ENCODE results near the gene ACE.
A peak's percentile ranks its signal among the peaks of the same experiment; 100 is the strongest.

Gene ACE

DNA sequence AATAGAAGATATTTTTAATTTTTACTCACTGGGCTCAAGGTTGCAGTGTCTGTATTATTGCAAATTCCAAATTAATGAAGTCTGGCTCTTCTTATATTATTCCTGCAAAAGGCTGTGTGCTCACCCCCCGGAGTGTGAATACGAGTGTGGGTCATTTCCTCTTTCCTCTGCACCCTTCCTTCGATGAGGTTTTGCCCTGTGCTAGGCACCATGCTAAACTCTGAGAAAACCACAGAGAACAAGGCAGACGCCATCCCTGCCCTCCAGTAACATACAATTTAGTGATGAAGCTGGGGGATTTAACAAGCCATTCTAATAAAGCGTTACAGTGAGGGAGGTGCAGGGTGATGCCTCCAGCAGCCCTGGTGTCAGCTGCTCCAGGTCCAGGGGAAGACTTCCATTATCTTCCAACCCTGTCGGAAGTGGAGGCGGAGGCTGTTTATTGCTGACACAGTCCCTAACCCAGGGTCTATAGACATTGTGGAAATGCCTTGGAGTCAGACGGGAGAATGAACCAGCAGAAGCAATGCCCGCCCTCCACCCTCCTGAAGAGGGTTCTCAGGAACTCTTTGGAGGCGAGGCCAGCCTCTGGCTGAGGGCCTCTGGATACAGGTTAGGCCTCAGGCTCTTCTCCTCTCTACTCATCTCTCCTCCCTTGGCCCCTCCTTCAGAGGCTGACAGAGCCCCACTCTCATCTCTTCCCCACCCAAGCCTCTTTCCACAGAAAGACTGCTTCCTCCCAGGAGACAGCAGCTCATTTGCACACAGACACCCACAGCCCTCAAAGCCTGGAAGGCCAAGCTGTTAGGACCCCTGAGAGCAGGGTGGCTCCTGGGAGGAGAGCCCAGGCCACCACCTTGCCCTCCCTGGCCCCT, 2.0 kb upstream of the ACE start:
- no peak for TF ChIP-seq ZNF777 (tag by site-specific recombination; IDR thresholded peaks at IDR 0.05; ENCODE audit: borderline replicate concordance)
- peak; percentile 65 for TF ChIP-seq ZNF341 (tag by site-specific recombination; IDR thresholded peaks at IDR 0.05; ENCODE audit: low read depth)
- TF ChIP-seq ZBTB48 (tag by site-specific recombination; IDR thresholded peaks at IDR 0.05): peak; percentile 64; the same call in 1 of the 2 replicates
- TF ChIP-seq GLIS1 (tag by site-specific recombination; IDR thresholded peaks at IDR 0.05): peak; percentile 76; the same call in 1 of the 2 replicates
- no peak for TF ChIP-seq ZNF416 (tag by site-specific recombination; IDR thresholded peaks at IDR 0.05)
- peak; percentile 39; the same call in 1 of the 2 replicates for TF ChIP-seq SP7 (tag by site-specific recombination; IDR thresholded peaks at IDR 0.05)
- no peaks in the 10 kb centered on the region for H3K9me3 ChIP-seq (ENCODE audit: control insufficient read depth, insufficient read depth, low read depth, low read length)
- H3K36me3 ChIP-seq (ENCODE audit: control insufficient read depth in 2 of 2, insufficient read depth in 1 of 2, low read length in 2 of 2): no peaks in the 10 kb centered on the region
- H3K4me3 ChIP-seq (ENCODE audit: low read depth, low read length): no peak overlapping the region
- H3K4me1 ChIP-seq (ENCODE audit: control insufficient read depth, insufficient read depth, low read length): peaks cover 10% of the 10 kb centered on the region
- ChIA-PET POLR2A (no interaction called here), CTCF (interaction anchor here (0.6 to 1.4 kb wide), 5 partner anchors 13 to 147 kb away, joined by 3 to 5 read pairs (median 3); no protein-coding TSS in a partner anchor)
- peak overlapping the region; percentile 12; the same call in 1 of the 2 replicates for H3K27ac ChIP-seq (ENCODE audit: extremely low read depth, low read depth, low read length)

DNA sequence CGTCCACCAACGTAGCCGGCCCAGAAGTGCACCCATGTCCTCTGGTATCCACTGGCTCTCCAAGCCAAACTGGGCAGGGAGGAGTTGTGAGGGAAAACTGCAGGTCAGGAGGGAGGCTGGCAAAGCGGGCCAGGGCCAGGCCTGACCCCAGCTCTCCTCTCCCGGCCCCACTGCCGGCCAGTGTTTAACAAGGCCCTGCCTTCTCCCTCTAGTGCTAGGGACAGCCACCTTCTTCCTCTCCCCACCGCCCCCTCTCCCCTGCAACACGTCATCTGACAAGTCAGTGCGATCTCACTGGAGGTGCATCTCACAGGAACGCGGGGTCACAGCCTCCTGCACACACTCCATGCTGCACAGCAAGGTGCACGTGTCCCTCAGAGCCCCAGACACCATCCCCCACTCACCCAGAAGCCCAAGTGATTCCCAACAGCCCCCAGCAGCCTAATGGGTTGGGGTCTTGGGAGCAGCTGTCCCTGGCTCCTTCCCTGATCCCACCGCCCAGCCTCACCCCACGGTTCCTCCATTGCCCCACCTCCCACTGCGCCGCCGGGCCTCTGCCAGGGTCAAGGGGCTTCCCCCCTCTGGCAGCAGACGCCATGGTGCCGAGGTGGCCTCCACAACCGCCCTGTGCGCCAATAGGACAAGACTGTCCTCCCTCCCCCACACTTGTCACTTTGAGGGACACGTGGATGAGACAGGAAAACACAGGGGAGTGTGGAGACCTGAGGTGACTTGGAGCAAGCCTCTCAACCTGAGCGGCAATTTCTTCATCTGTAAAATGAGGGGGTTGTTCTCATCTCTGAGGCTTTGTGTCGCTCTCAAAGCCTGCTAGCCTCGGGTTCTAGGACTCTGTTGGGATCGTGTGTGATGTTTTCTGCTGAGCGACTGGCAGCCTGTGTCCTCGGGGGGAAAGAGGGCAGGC, 1.1 kb upstream of the ACE start:
- H3K9me3 ChIP-seq (ENCODE audit: control insufficient read depth, insufficient read depth, low read depth, low read length): no peaks in the 10 kb centered on the region
- no peak overlapping the region for H3K4me3 ChIP-seq (ENCODE audit: low read depth, low read length)
- H3K27ac ChIP-seq (ENCODE audit: extremely low read depth, low read depth, low read length): no peak overlapping the region; the same call in 1 of the 2 replicates
- peak; percentile 17; the same call in 1 of the 2 replicates for TF ChIP-seq ZFHX2 (tag by site-specific recombination; conservative IDR thresholded peaks at IDR 0.05)
- TF ChIP-seq ZNF311 (tag by site-specific recombination; IDR thresholded peaks at IDR 0.05; ENCODE audit: borderline replicate concordance): no peak
- no peak for TF ChIP-seq ZBTB20 (tag by site-specific recombination; IDR thresholded peaks at IDR 0.05)
- TF ChIP-seq ZNF335 (tag by site-specific recombination; conservative IDR thresholded peaks at IDR 0.05): peak; percentile 90
- TF ChIP-seq, protein P1, sequence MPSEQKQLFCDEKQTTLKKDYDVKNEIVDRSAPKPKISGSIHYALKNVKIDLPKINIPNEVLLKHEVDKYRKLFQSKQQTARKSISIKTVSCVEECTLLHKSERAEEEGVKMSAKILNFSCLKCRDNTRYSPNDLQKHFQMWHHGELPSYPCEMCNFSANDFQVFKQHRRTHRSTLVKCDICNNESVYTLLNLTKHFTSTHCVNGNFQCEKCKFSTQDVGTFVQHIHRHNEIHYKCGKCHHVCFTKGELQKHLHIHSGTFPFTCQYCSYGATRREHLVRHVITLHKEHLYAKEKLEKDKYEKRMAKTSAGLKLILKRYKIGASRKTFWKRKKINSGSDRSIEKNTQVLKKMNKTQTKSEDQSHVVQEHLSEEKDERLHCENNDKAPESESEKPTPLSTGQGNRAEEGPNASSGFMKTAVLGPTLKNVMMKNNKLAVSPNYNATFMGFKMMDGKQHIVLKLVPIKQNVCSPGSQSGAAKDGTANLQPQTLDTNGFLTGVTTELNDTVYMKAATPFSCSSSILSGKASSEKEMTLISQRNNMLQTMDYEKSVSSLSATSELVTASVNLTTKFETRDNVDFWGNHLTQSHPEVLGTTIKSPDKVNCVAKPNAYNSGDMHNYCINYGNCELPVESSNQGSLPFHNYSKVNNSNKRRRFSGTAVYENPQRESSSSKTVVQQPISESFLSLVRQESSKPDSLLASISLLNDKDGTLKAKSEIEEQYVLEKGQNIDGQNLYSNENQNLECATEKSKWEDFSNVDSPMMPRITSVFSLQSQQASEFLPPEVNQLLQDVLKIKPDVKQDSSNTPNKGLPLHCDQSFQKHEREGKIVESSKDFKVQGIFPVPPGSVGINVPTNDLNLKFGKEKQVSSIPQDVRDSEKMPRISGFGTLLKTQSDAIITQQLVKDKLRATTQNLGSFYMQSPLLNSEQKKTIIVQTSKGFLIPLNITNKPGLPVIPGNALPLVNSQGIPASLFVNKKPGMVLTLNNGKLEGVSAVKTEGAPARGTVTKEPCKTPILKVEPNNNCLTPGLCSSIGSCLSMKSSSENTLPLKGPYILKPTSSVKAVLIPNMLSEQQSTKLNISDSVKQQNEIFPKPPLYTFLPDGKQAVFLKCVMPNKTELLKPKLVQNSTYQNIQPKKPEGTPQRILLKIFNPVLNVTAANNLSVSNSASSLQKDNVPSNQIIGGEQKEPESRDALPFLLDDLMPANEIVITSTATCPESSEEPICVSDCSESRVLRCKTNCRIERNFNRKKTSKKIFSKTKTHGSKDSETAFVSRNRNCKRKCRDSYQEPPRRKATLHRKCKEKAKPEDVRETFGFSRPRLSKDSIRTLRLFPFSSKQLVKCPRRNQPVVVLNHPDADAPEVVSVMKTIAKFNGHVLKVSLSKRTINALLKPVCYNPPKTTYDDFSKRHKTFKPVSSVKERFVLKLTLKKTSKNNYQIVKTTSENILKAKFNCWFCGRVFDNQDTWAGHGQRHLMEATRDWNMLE (tag by site-specific recombination; conservative IDR thresholded peaks at IDR 0.05; ENCODE audit: low read depth): no peak
- no peaks in the 10 kb centered on the region for H3K36me3 ChIP-seq (ENCODE audit: control insufficient read depth in 2 of 2, insufficient read depth in 1 of 2, low read length in 2 of 2)
- ChIA-PET CTCF (interaction anchor here (0.5 to 8.1 kb wide), 9 partner anchors 11 to 344 kb away, joined by 3 to 159 read pairs (median 4); no protein-coding TSS in a partner anchor), POLR2A (interaction anchor here (1.1 kb wide), 1 partner anchor 76 kb away, joined by 4 read pairs; no protein-coding TSS in a partner anchor)
- H3K4me1 ChIP-seq (ENCODE audit: control insufficient read depth, insufficient read depth, low read length): peaks cover 11% of the 10 kb centered on the region

DNA sequence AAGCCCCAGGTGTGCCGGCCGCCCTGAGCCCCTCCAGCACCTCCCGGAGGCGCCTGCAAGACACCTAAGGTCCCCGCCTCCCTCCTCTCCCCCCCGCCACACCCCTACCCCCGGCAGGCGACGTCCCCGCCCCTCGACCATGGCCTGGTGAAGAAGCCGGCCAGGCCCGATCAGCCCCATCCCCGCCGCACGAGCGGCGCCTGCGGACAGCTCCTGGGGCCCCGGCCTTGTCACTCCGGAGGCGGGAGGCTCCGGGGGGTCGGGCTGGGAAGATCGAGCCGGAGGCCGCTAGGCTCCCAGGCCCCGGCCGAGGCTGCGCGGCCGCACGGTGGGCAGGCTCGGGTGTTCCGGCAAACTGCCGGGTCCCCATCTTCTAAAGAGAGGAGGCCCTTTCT, 405 bp upstream of the ACE start:
- no peaks in the 10 kb centered on the region for H3K9me3 ChIP-seq (ENCODE audit: control insufficient read depth, insufficient read depth, low read depth, low read length)
- POLR2A ChIA-PET: interaction anchor here (0.6 to 1.1 kb wide), 2 partner anchors 75 to 146 kb away, joined by 3 to 4 read pairs; partner anchors contain the start of gene MAP3K3
- H3K4me1 ChIP-seq (ENCODE audit: control insufficient read depth, insufficient read depth, low read length): peaks cover 13% of the 10 kb centered on the region
- peak overlapping the region; percentile 61; the same call in 1 of the 2 replicates for H3K27ac ChIP-seq (ENCODE audit: extremely low read depth, low read depth, low read length)
- peak overlapping the region; percentile 50 for H3K4me3 ChIP-seq (ENCODE audit: low read depth, low read length)
- H3K36me3 ChIP-seq (ENCODE audit: control insufficient read depth in 2 of 2, insufficient read depth in 1 of 2, low read length in 2 of 2): no peaks in the 10 kb centered on the region
- CTCF ChIA-PET: interaction anchor here (0.5 to 8.1 kb wide), 7 partner anchors 11 to 345 kb away, joined by 3 to 159 read pairs (median 5); no protein-coding TSS in a partner anchor
- TF ChIP-seq ZNF843 (tag by site-specific recombination; IDR thresholded peaks at IDR 0.05): no peak
- TF ChIP-seq, protein P2, sequence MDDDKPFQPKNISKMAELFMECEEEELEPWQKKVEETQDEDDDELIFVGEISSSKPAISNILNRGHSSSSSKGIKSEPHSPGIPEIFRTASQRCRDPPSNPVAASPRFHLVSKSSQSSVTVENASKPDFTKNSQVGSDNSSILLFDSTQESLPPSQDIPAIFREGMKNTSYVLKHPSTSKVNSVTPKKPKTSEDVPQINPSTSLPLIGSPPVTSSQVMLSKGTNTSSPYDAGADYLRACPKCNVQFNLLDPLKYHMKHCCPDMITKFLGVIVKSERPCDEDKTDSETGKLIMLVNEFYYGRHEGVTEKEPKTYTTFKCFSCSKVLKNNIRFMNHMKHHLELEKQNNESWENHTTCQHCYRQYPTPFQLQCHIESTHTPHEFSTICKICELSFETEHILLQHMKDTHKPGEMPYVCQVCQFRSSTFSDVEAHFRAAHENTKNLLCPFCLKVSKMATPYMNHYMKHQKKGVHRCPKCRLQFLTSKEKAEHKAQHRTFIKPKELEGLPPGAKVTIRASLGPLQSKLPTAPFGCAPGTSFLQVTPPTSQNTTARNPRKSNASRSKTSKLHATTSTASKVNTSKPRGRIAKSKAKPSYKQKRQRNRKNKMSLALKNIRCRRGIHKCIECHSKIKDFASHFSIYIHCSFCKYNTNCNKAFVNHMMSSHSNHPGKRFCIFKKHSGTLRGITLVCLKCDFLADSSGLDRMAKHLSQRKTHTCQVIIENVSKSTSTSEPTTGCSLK (tag by site-specific recombination; IDR thresholded peaks at IDR 0.05): no peak
- peak; percentile 93 for TF ChIP-seq GLIS1 (tag by site-specific recombination; IDR thresholded peaks at IDR 0.05)
- no peak for TF ChIP-seq ZNF664 (tag by site-specific recombination; IDR thresholded peaks at IDR 0.05)
- no peak for TF ChIP-seq ZNF391 (tag by site-specific recombination; IDR thresholded peaks at IDR 0.05; ENCODE audit: borderline replicate concordance, low read depth)
- TF ChIP-seq ZNF394 (tag by site-specific recombination; IDR thresholded peaks at IDR 0.05; ENCODE audit: borderline replicate concordance): no peak
- TF ChIP-seq YY2 (tag by site-specific recombination; IDR thresholded peaks at IDR 0.05): no peak
- TF ChIP-seq ZNF19 (tag by site-specific recombination; IDR thresholded peaks at IDR 0.05; ENCODE audit: low read depth): no peak
- TF ChIP-seq, protein P3, sequence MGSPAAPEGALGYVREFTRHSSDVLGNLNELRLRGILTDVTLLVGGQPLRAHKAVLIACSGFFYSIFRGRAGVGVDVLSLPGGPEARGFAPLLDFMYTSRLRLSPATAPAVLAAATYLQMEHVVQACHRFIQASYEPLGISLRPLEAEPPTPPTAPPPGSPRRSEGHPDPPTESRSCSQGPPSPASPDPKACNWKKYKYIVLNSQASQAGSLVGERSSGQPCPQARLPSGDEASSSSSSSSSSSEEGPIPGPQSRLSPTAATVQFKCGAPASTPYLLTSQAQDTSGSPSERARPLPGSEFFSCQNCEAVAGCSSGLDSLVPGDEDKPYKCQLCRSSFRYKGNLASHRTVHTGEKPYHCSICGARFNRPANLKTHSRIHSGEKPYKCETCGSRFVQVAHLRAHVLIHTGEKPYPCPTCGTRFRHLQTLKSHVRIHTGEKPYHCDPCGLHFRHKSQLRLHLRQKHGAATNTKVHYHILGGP (tag by site-specific recombination; IDR thresholded peaks at IDR 0.05): no peak

Measured in HEK293 (cell line).